K562 (cell line): Measurements from ENCODE around the gene SF3A2.

Experiments used
- BRCA1 ChIP-seq, 2 experiments: fragments of 450-650 bp in 1 of 2; sonication (generic) in 1 of 2; formaldehyde crosslinking in 1 of 2; IDR thresholded peaks; 2 replicates each; pipeline versions ENCODE4 v1.5.0 to v1.6.1; 2017 to 2020; ENCODE audit warnings: mild to moderate bottlenecking in 1 of 2, missing genetic modification reagents in 1 of 2
- EHMT2 ChIP-seq: fragments of 450-650 bp; IDR thresholded peaks from 2 replicates; pipeline ENCODE4 v1.6.1; 2018; ENCODE audit warnings: antibody characterized with exemption
- EZH2 ChIP-seq: IDR thresholded peaks from 2 replicates; pipeline ENCODE4 v1.6.1; 2012; ENCODE audit warnings: low read depth, mild to moderate bottlenecking, inconsistent platforms, low read length, borderline replicate concordance
- TEAD2 ChIP-seq: fragments of 450-650 bp; IDR thresholded peaks from 2 replicates; pipeline ENCODE4 v1.6.1; 2016; ENCODE audit warnings: missing genetic modification characterization, control low read depth, missing compliant biosample characterization

DNA sequence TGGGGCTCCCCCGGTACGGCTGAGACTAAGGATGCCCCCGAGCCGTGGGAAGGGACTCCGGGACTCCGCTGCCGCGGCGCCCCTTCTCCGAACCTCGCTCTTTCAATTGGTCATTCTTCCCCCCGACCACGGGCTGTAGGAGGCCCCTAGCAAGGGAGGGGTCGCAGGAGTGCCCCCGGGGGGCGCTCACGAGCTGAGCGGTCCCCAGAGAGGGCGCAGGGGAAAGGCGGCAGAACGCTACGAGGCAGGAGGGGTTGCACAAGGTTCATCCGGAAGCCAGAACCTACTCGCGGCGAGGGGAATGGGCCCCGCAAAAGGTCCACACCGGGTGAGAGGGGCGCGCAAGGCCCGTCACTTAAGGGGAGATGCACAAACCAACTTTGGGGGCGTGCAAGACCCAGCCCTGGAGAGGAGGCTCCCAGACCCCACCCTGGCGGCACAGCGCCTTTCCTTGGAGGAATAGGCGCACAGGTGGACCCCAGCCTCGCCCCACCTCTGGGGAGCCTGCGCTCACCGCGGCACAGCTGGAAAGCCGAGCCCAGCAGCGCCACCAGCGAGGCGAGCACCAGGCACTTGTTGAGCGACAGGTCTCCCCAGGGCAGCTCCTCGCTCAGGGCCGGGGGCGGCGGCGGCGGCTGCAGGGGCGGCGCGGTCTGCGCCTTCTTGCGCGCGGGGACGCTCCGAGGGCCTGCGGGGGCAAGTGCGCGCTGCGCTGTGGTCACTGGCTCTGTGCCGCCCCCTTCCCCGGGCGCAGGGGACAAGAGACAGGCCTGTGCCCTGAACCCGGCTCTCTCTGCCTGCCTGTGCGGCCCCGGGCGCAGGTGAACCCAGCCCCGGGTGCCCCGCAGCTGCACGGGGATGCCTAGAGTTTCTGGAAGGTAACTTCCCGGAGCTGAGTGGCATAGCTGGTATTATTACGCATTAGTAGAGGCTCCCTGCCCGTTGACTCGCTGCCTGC is 16.8 kb downstream of the SF3A2 start:
- TF ChIP-seq TEAD2 (tag) (no peak), EHMT2 (no peak), BRCA1 (IDR thresholded peaks at IDR 0.05) (no peak), BRCA1 (CRISPR knock-in tag; IDR thresholded peaks at IDR 0.05) (no peak), EZH2 (no peak)
